Left ventricle myocardium inferior (tissue), 1 donor: Measurements from ENCODE around the gene GAS2L1. TPM values are rescaled to one million over a fixed set of nuclear protein-coding genes. Genes with fewer than 3 reads are reported as not detected.

ENCODE experiments used
- DNase-seq: peaks from one replicate; pipeline ENCODE4 v3.0.0-alpha.2; 2020
- H3K27ac ChIP-seq: fragments of 200-600 bp; replicated peaks from 2 replicates; pipeline ENCODE4 v1.8.0; 2021
- H3K27me3 ChIP-seq: fragments of 200-600 bp; 2 replicates; pipeline ENCODE4 v1.8.0; 2021; ENCODE audit warnings: low read depth
- H3K36me3 ChIP-seq: fragments of 200-600 bp; 2 replicates; pipeline ENCODE4 v1.8.0; 2021
- H3K4me1 ChIP-seq: fragments of 200-600 bp; 2 replicates; pipeline ENCODE4 v1.8.0; 2021
- H3K4me3 ChIP-seq: fragments of 200-600 bp; 2 replicates; pipeline ENCODE4 v1.8.0; 2021; ENCODE audit warnings: mild to moderate bottlenecking, moderate library complexity
- H3K9me3 ChIP-seq: fragments of 200-600 bp; replicated peaks from 2 replicates; pipeline ENCODE4 v1.8.0; 2021
- CTCF ChIP-seq: fragments of 200-600 bp; IDR thresholded peaks from 2 replicates; pipeline ENCODE4 v1.8.0; 2021; ENCODE audit warnings: antibody characterized with exemption, mild to moderate bottlenecking, borderline replicate concordance
- intact Hi-C: fragments of 100-400 bp; cut with micrococcal nuclease; formaldehyde crosslinking; loops from one replicate; pipeline ENCODE4 v1.11.0; 2022
- total RNA-seq: library from RNA; stranded (reverse); fragmentation: NEBNext Ultra II Directional; extraction: Animal tissue kit (Norgen Biotek cat#: 25700); gene quantifications from one replicate; pipeline ENCODE4 v1.2.1, GENCODE V29; 2021
- donor health status: DM: no; HTN: yes; CAD: no; lungs with severe emphysema.

Gene GAS2L1
- total RNA-seq, 1 donor from 2014 or later, result 22.4 TPM

GRCh38 chr22:29315286-29316140, 9.1 kb downstream of the GAS2L1 start, which contains the start of gene RASL10A:
RASL10A (minus strand) TSS chr22:29315697; CDS start chr22:29315246, 451 bp downstream.
- H3K36me3 ChIP-seq, result no peaks in the 10 kb centered on the region
- peaks cover 34% of the 10 kb centered on the region for H3K27me3 ChIP-seq
- peak within 1 kb of the TSS; percentile 44 for H3K27ac ChIP-seq
- DNase-seq, result no peak
- TF ChIP-seq CTCF, result no peak
- no peaks in the 10 kb centered on the region for H3K9me3 ChIP-seq
- intact Hi-C loops, result no loop called here
- H3K4me1 ChIP-seq, result peaks cover 56% of the 10 kb centered on the region
- peak within 1 kb of the TSS; percentile 67 for H3K4me3 ChIP-seq

- Histone ChIP-seq H3K9me3 (no peaks in the 10 kb centered on the region), H3K4me1 (peaks cover 48% of the 10 kb centered on the region), H3K27me3 (peaks cover 34% of the 10 kb centered on the region), H3K27ac (no peak overlapping the region), H3K36me3 (no peaks in the 10 kb centered on the region), H3K4me3 (peak overlapping the region; percentile 67)
- no peak for TF ChIP-seq CTCF
- intact Hi-C loops, result no loop called here
- no peak for DNase-seq
Observed at GRCh38 chr22:29316141-29316828, 9.8 kb downstream of the GAS2L1 start.

GRCh38 chr22:29317827-29318454, 11.5 kb downstream of the GAS2L1 start:
- no peak for TF ChIP-seq CTCF
- peaks cover 32% of the 10 kb centered on the region for H3K4me1 ChIP-seq
- no peak for DNase-seq
- intact Hi-C loops, result no loop called here
- H3K4me3 ChIP-seq, result no peak overlapping the region
- H3K27me3 ChIP-seq, result peaks cover 34% of the 10 kb centered on the region
- H3K9me3 ChIP-seq, result no peaks in the 10 kb centered on the region
- H3K36me3 ChIP-seq, result no peaks in the 10 kb centered on the region
- no peak overlapping the region for H3K27ac ChIP-seq

- intact Hi-C loops, result no loop called here
Observed at GRCh38 chr22:29319072-29319471, 12.6 kb downstream of the GAS2L1 start.

More at GRCh38 chr22:29319072-29319471, 12.6 kb downstream of the GAS2L1 start:
- Histone ChIP-seq H3K4me1 (peaks cover 20% of the 10 kb centered on the region), H3K27me3 (peaks cover 25% of the 10 kb centered on the region), H3K27ac (no peak overlapping the region), H3K9me3 (no peaks in the 10 kb centered on the region), H3K4me3 (no peak overlapping the region), H3K36me3 (no peaks in the 10 kb centered on the region)
- no peak for DNase-seq
- no peak for TF ChIP-seq CTCF
